ENCODE data around the gene WDFY4.
"Not testable (repeated sequence)": the region's sequence is repeated elsewhere in the genome, so short reads cannot be mapped to it uniquely, and the experiment has no call there.

Gene WDFY4

GRCh38 chr10:48684792-48685623 lies at the start of gene WDFY4:
WDFY4 (plus strand) TSS chr10:48684873; CDS start chr10:48709733, 24,860 bp downstream.
- peak; percentile 91 for DNase-seq
- in situ Hi-C loops (cut with MboI; ENCODE audit: low pct_unique_long_range_greater_than_20kb, low sequenced_read_pairs): no loop called here

GRCh38 chr10:48634984-48635557 lies 49.6 kb upstream of the WDFY4 start:
- in situ Hi-C loops (cut with MboI; ENCODE audit: low pct_unique_long_range_greater_than_20kb, low sequenced_read_pairs): no loop called here
- no peak for DNase-seq

- in situ Hi-C loops (cut with MboI; ENCODE audit: low pct_unique_long_range_greater_than_20kb, low sequenced_read_pairs): no loop called here
- DNase-seq: no peak
These were observed 48.4 kb upstream of the WDFY4 start for GRCh38 chr10:48636231-48636630.

GRCh38 chr10:48636901-48637300 lies 47.8 kb upstream of the WDFY4 start:
- DNase-seq: no peak
- in situ Hi-C loops (cut with MboI; ENCODE audit: low pct_unique_long_range_greater_than_20kb, low sequenced_read_pairs): no loop called here

- in situ Hi-C loops (cut with MboI; ENCODE audit: low pct_unique_long_range_greater_than_20kb, low sequenced_read_pairs): no loop called here
- no peak for DNase-seq
These were observed 46.5 kb upstream of the WDFY4 start for GRCh38 chr10:48638158-48638557.

- no peak for DNase-seq
- in situ Hi-C loops (cut with MboI; ENCODE audit: low pct_unique_long_range_greater_than_20kb, low sequenced_read_pairs): no loop called here
These were observed 45.7 kb upstream of the WDFY4 start for GRCh38 chr10:48638739-48639527.

GRCh38 chr10:48639632-48640031 lies 45.0 kb upstream of the WDFY4 start:
- DNase-seq: no peak
- in situ Hi-C loops (cut with MboI; ENCODE audit: low pct_unique_long_range_greater_than_20kb, low sequenced_read_pairs): no loop called here

GRCh38 chr10:48640326-48640725 lies 44.3 kb upstream of the WDFY4 start:
- DNase-seq: no peak
- in situ Hi-C loops (cut with MboI; ENCODE audit: low pct_unique_long_range_greater_than_20kb, low sequenced_read_pairs): no loop called here

- DNase-seq; in situ Hi-C loops (cut with MboI; ENCODE audit: low pct_unique_long_range_greater_than_20kb, low sequenced_read_pairs): not testable (repeated sequence)
These were observed 43.5 kb upstream of the WDFY4 start for GRCh38 chr10:48641099-48641690.

- DNase-seq: no peak
- in situ Hi-C loops (cut with MboI; ENCODE audit: low pct_unique_long_range_greater_than_20kb, low sequenced_read_pairs): no loop called here
These were observed 39.1 kb upstream of the WDFY4 start for GRCh38 chr10:48645600-48645999.

GRCh38 chr10:48647073-48647472 lies 37.6 kb upstream of the WDFY4 start:
- in situ Hi-C loops (cut with MboI; ENCODE audit: low pct_unique_long_range_greater_than_20kb, low sequenced_read_pairs); DNase-seq: not testable (repeated sequence)

GRCh38 chr10:48648172-48648942 lies 36.3 kb upstream of the WDFY4 start:
- DNase-seq: no peak
- in situ Hi-C loops (cut with MboI; ENCODE audit: low pct_unique_long_range_greater_than_20kb, low sequenced_read_pairs): no loop called here

GRCh38 chr10:48649349-48649944 lies 35.2 kb upstream of the WDFY4 start:
- in situ Hi-C loops (cut with MboI; ENCODE audit: low pct_unique_long_range_greater_than_20kb, low sequenced_read_pairs): no loop called here
- DNase-seq: no peak

GRCh38 chr10:48651293-48651692 lies 33.4 kb upstream of the WDFY4 start:
- no peak for DNase-seq
- in situ Hi-C loops (cut with MboI; ENCODE audit: low pct_unique_long_range_greater_than_20kb, low sequenced_read_pairs): loop anchor here (10.0 to 25.0 kb wide), 2 partner anchors 96 to 861 kb away; no protein-coding TSS in a partner anchor

- in situ Hi-C loops (cut with MboI; ENCODE audit: low pct_unique_long_range_greater_than_20kb, low sequenced_read_pairs): loop anchor here (10.0 to 25.0 kb wide), 2 partner anchors 97 to 860 kb away; no protein-coding TSS in a partner anchor
- no peak for DNase-seq
These were observed 32.8 kb upstream of the WDFY4 start for GRCh38 chr10:48651839-48652238.

- in situ Hi-C loops (cut with MboI; ENCODE audit: low pct_unique_long_range_greater_than_20kb, low sequenced_read_pairs): loop anchor here (10.0 to 25.0 kb wide), 2 partner anchors 98 to 860 kb away; no protein-coding TSS in a partner anchor
- no peak for DNase-seq
These were observed 32.3 kb upstream of the WDFY4 start for GRCh38 chr10:48652344-48652743.

GRCh38 chr10:48653347-48653746 lies 31.3 kb upstream of the WDFY4 start:
- no peak for DNase-seq
- in situ Hi-C loops (cut with MboI; ENCODE audit: low pct_unique_long_range_greater_than_20kb, low sequenced_read_pairs): loop anchor here (10.0 to 25.0 kb wide), 2 partner anchors 99 to 859 kb away; no protein-coding TSS in a partner anchor
